ENCODE results near the gene SARDH.

DNA sequence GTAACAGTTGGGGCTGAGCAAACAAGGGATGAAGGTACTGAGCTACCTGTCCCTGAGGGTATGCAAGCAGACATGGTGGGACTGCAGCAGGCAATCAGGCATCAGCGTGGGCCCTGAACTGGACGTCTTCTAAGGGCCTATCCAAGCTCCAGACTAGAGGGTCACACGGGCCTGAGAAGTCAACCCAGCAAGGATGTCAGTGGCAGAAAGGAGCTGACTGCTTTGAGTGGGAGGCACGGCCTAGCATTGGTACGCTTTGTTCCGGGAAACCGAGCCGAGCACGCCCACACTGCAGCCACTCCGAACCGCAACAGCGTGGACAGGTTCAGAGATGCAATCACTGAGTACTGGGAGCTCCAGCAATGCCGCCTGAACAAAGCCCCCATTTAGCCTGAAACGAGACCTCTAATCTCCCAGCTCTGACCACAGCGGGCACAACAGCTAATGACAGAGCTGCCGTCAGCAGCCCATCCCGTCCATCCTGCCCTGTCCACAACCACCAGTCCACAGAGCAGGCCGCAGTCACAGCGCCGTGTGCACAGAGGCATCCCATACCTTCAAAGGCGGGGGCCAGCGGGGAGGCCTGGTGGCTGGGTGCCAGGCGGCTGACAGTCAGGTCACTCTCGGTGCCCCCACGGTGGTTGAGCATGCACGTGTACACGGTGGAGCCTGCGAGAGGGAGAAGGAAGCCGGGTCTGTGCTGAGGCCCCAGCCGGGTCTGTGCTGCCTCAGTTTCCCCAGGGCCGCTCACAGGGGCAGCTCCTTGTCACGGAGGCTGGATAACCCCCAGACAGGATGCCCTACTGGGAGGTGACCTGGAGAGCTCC lies 44.2 kb downstream of the SARDH start:
- TF ChIP-seq CTCF (IDR thresholded peaks at IDR 0.05), result no peak
- TF ChIP-seq POLR2A (IDR thresholded peaks at IDR 0.05), result no peak

All from esophagus squamous epithelium (tissue), 4 donors.